ENCODE results near the gene BCL2. TPM values are rescaled to one million over a fixed set of nuclear protein-coding genes. Genes with fewer than 3 reads are reported as not detected.

Gene BCL2
- total RNA-seq, 4 donors from 2014 or later = 10.7 to 37.3 (median 24.2) TPM

DNA sequence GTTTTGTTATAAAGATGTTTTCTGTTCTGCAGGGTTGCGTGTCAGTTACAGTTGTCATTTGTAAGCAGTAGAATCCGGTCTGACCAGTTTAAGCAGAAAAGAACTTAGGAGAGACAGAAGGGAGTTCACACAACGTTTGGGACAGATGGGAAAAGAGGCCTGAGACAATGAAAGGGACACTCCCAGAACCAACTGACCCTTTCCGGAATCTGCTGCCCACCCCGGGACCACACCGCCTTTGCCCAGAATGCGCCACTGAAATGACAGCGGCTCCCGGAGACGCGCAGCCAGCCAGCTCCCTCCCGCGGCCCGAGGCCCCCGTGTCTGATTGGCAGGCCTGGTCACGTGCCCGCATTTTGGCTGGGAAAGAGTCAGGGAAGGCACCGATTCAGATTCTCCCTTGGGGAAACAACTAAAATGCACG, 244.6 kb downstream of the BCL2 start:
- peak overlapping the region; percentile 54 for H3K4me3 ChIP-seq
- DNase-seq (ENCODE audit: low spot score in 2 of 2) = peak; percentile 87 to 92
- TF ChIP-seq EP300 (IDR thresholded peaks at IDR 0.05) = no peak
- TF ChIP-seq POLR2A (IDR thresholded peaks at IDR 0.05) = no peak
- TF ChIP-seq POLR2AphosphoS5 (IDR thresholded peaks at IDR 0.05) = no peak
- TF ChIP-seq, protein P1, sequence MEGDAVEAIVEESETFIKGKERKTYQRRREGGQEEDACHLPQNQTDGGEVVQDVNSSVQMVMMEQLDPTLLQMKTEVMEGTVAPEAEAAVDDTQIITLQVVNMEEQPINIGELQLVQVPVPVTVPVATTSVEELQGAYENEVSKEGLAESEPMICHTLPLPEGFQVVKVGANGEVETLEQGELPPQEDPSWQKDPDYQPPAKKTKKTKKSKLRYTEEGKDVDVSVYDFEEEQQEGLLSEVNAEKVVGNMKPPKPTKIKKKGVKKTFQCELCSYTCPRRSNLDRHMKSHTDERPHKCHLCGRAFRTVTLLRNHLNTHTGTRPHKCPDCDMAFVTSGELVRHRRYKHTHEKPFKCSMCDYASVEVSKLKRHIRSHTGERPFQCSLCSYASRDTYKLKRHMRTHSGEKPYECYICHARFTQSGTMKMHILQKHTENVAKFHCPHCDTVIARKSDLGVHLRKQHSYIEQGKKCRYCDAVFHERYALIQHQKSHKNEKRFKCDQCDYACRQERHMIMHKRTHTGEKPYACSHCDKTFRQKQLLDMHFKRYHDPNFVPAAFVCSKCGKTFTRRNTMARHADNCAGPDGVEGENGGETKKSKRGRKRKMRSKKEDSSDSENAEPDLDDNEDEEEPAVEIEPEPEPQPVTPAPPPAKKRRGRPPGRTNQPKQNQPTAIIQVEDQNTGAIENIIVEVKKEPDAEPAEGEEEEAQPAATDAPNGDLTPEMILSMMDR (IDR thresholded peaks at IDR 0.05) = no peak
- peak overlapping the region; percentile 88 for H3K27ac ChIP-seq
- H3K27me3 ChIP-seq = no peaks in the 10 kb centered on the region
- 2% methylated on average over 19 of the region's 19 CpGs for WGBS
- H3K36me3 ChIP-seq = no peaks in the 10 kb centered on the region
- H3K9me3 ChIP-seq = no peaks in the 10 kb centered on the region
- H3K4me1 ChIP-seq = peaks cover 11% of the 10 kb centered on the region

DNA sequence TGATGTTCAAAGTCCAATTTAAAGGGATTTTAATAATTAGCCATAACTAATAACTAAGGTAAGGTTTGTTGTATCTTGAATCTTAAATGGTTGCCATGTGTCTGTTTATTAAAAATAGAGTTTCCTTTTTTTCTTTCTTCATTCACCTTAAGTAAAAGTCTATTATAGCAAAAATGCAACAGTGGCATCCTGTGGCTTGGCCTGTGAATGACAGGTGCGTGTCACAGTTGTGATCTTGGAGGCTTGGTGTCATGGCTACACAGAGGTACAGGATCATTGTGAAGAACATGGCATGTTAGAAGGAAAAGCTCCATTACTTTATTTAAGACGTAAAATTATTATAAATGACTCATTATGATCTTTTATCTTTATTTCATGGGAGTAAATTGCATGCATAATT, 246.1 kb downstream of the BCL2 start:
- peaks cover 11% of the 10 kb centered on the region for H3K4me1 ChIP-seq
- DNase-seq (ENCODE audit: low spot score in 2 of 2) = no peak
- no peaks in the 10 kb centered on the region for H3K27me3 ChIP-seq
- H3K36me3 ChIP-seq = no peaks in the 10 kb centered on the region
- no peak for TF ChIP-seq EP300 (IDR thresholded peaks at IDR 0.05)
- TF ChIP-seq, protein P1 (IDR thresholded peaks at IDR 0.05) = no peak
- no peak for TF ChIP-seq POLR2AphosphoS5 (IDR thresholded peaks at IDR 0.05)
- no peak for TF ChIP-seq POLR2A (IDR thresholded peaks at IDR 0.05)
- no peak overlapping the region for H3K4me3 ChIP-seq
- no peaks in the 10 kb centered on the region for H3K9me3 ChIP-seq
- WGBS = 65% methylated on average over 2 of the region's 2 CpGs
- H3K27ac ChIP-seq = no peak overlapping the region

Other genes with a start within 250 kb of the BCL2 start
- 100 to 1,000 TPM in 1 of 4 donors, 10 to 100 TPM in 3; 65.4 to 115 (median 79.7) TPM for gene KDSR, start 47.4 kb upstream of the BCL2 start, total RNA-seq
- 10 to 100 TPM; 43.7 to 49.8 (median 44.6) TPM for gene VPS4B, start 102.7 kb upstream of the BCL2 start, total RNA-seq
- gene SERPINB5, start 157.2 kb upstream of the BCL2 start, total RNA-seq = 100 to 1,000 TPM; 158 to 658 (median 458) TPM
- gene SERPINB12, start 222.6 kb upstream of the BCL2 start, total RNA-seq = 10 to 100 TPM; 14.8 to 88.4 (median 79.5) TPM